Tibial nerve (tissue), 3 donors: Measurements from ENCODE around the gene OPN1LW.

ENCODE experiments used
- POLR2A ChIP-seq, 2 donors: fragments of 450-650 bp; IDR thresholded peaks; one replicate each; pipeline ENCODE4 v1.6.1; 2017; ENCODE audit warnings: antibody characterized with exemption in 2 of 2, mild to moderate bottlenecking in 2 of 2, moderate library complexity in 2 of 2
- TF ChIP-seq, protein P1 (sequence below), 5 experiments: fragments of 200-600 bp in 3 of 5; fragments of 450-650 bp in 2 of 5; sonication (generic) in 3 of 5; IDR thresholded peaks; one replicate each; pipeline ENCODE4 v1.5.1; 2016 to 2019; ENCODE audit warnings: antibody characterized with exemption in 5 of 5, mild to moderate bottlenecking in 3 of 5, moderate library complexity in 2 of 5

DNA sequence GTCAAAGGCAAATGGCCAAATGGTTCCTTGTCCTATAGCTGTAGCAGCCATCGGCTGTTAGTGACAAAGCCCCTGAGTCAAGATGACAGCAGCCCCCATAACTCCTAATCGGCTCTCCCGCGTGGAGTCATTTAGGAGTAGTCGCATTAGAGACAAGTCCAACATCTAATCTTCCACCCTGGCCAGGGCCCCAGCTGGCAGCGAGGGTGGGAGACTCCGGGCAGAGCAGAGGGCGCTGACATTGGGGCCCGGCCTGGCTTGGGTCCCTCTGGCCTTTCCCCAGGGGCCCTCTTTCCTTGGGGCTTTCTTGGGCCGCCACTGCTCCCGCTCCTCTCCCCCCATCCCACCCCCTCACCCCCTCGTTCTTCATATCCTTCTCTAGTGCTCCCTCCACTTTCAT is 3.8 kb upstream of the OPN1LW start:
- TF ChIP-seq, protein P1, sequence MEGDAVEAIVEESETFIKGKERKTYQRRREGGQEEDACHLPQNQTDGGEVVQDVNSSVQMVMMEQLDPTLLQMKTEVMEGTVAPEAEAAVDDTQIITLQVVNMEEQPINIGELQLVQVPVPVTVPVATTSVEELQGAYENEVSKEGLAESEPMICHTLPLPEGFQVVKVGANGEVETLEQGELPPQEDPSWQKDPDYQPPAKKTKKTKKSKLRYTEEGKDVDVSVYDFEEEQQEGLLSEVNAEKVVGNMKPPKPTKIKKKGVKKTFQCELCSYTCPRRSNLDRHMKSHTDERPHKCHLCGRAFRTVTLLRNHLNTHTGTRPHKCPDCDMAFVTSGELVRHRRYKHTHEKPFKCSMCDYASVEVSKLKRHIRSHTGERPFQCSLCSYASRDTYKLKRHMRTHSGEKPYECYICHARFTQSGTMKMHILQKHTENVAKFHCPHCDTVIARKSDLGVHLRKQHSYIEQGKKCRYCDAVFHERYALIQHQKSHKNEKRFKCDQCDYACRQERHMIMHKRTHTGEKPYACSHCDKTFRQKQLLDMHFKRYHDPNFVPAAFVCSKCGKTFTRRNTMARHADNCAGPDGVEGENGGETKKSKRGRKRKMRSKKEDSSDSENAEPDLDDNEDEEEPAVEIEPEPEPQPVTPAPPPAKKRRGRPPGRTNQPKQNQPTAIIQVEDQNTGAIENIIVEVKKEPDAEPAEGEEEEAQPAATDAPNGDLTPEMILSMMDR (IDR thresholded peaks at IDR 0.05): no peak
- no peak for TF ChIP-seq POLR2A (IDR thresholded peaks at IDR 0.05)
